ENCODE measurements around the gene SCNN1G.

Gene SCNN1G

GRCh38 chr16:23149993-23150364 lies 32.6 kb upstream of the SCNN1G start:
- FAIRE-seq: no peak

GRCh38 chr16:23152386-23153178 lies 30.0 kb upstream of the SCNN1G start:
- FAIRE-seq (no peak), DNase-seq (ENCODE audit: insufficient read length, low spot score) (no peak)

More at GRCh38 chr16:23149993-23150364, 32.6 kb upstream of the SCNN1G start:
- DNase-seq (ENCODE audit: insufficient read length, low spot score): no peak

GRCh38 chr16:23155445-23156049 lies 27.0 kb upstream of the SCNN1G start:
- FAIRE-seq: no peak
- DNase-seq (ENCODE audit: insufficient read length, low spot score): no peak

GRCh38 chr16:23156110-23156509 lies 26.4 kb upstream of the SCNN1G start:
- DNase-seq (ENCODE audit: insufficient read length, low spot score) (no peak), FAIRE-seq (no peak)

GRCh38 chr16:23156946-23157460 lies 25.5 kb upstream of the SCNN1G start:
- no peak for FAIRE-seq

GRCh38 chr16:23158114-23158513 lies 24.4 kb upstream of the SCNN1G start:
- no peak for FAIRE-seq
- DNase-seq (ENCODE audit: insufficient read length, low spot score): no peak

More at GRCh38 chr16:23156946-23157460, 25.5 kb upstream of the SCNN1G start:
- DNase-seq (ENCODE audit: insufficient read length, low spot score): no peak

- no peak for DNase-seq (ENCODE audit: insufficient read length, low spot score)
Observed at GRCh38 chr16:23160082-23160481, 22.5 kb upstream of the SCNN1G start.

GRCh38 chr16:23160574-23160973 lies 22.0 kb upstream of the SCNN1G start:
- FAIRE-seq (no peak), DNase-seq (ENCODE audit: insufficient read length, low spot score) (no peak)

More at GRCh38 chr16:23160082-23160481, 22.5 kb upstream of the SCNN1G start:
- FAIRE-seq: no peak

GRCh38 chr16:23163921-23164320 lies 18.6 kb upstream of the SCNN1G start:
- FAIRE-seq (no peak), DNase-seq (ENCODE audit: insufficient read length, low spot score) (no peak)

GRCh38 chr16:23164736-23165135 lies 17.8 kb upstream of the SCNN1G start:
- FAIRE-seq (no peak), DNase-seq (ENCODE audit: insufficient read length, low spot score) (no peak)

GRCh38 chr16:23172583-23172982 lies 10.0 kb upstream of the SCNN1G start:
- no peak for FAIRE-seq

GRCh38 chr16:23172994-23173393 lies 9.6 kb upstream of the SCNN1G start:
- FAIRE-seq: no peak

More at GRCh38 chr16:23172583-23172982, 10.0 kb upstream of the SCNN1G start:
- no peak for DNase-seq (ENCODE audit: insufficient read length, low spot score)

GRCh38 chr16:23174622-23175021 lies 7.9 kb upstream of the SCNN1G start:
- DNase-seq (ENCODE audit: insufficient read length, low spot score) (no peak), FAIRE-seq (no peak)

More at GRCh38 chr16:23172994-23173393, 9.6 kb upstream of the SCNN1G start:
- no peak for DNase-seq (ENCODE audit: insufficient read length, low spot score)

- FAIRE-seq: no peak
Observed at GRCh38 chr16:23175651-23176050, 6.9 kb upstream of the SCNN1G start.

GRCh38 chr16:23181506-23181905 lies 1.0 kb upstream of the SCNN1G start:
- FAIRE-seq (no peak), DNase-seq (ENCODE audit: insufficient read length, low spot score) (no peak)

More at GRCh38 chr16:23175651-23176050, 6.9 kb upstream of the SCNN1G start:
- DNase-seq (ENCODE audit: insufficient read length, low spot score): no peak

- FAIRE-seq (no peak), DNase-seq (ENCODE audit: insufficient read length, low spot score) (peak; percentile 45)
Observed at GRCh38 chr16:23182206-23182678, 303 bp upstream of the SCNN1G start.

- FAIRE-seq (no peak), DNase-seq (ENCODE audit: insufficient read length, low spot score) (no peak)
Observed at GRCh38 chr16:23183543-23183862, 958 bp downstream of the SCNN1G start.

- DNase-seq (ENCODE audit: insufficient read length, low spot score) (no peak), FAIRE-seq (no peak)
Observed at GRCh38 chr16:23185656-23186055, 3.1 kb downstream of the SCNN1G start.

GRCh38 chr16:23186171-23186570 lies 3.6 kb downstream of the SCNN1G start:
- DNase-seq (ENCODE audit: insufficient read length, low spot score) (no peak), FAIRE-seq (no peak)

- FAIRE-seq: no peak
- DNase-seq (ENCODE audit: insufficient read length, low spot score): no peak
Observed at GRCh38 chr16:23187341-23187740, 4.8 kb downstream of the SCNN1G start.

GRCh38 chr16:23188911-23189310 lies 6.4 kb downstream of the SCNN1G start:
- FAIRE-seq (no peak), DNase-seq (ENCODE audit: insufficient read length, low spot score) (no peak)
